Stimulated activated CD8-positive, alpha-beta memory T cell treated with anti-CD3 and anti-CD28 coated beads, Interleukin-12 subunit alpha, Interleukin-12 subunit beta, amount 100 ng/mL, for 1 hour (primary cell): ENCODE measurements around the gene PFN2.
"Not testable (repeated sequence)": the region's sequence is repeated elsewhere in the genome, so short reads cannot be mapped to it uniquely, and the experiment has no call there.

Source experiments
- DNase-seq: peaks from one replicate; pipeline ENCODE4 v3.0.0-alpha.2; 2020; ENCODE audit warnings: low read depth

Gene PFN2, protein sequence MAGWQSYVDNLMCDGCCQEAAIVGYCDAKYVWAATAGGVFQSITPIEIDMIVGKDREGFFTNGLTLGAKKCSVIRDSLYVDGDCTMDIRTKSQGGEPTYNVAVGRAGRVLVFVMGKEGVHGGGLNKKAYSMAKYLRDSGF

DNA sequence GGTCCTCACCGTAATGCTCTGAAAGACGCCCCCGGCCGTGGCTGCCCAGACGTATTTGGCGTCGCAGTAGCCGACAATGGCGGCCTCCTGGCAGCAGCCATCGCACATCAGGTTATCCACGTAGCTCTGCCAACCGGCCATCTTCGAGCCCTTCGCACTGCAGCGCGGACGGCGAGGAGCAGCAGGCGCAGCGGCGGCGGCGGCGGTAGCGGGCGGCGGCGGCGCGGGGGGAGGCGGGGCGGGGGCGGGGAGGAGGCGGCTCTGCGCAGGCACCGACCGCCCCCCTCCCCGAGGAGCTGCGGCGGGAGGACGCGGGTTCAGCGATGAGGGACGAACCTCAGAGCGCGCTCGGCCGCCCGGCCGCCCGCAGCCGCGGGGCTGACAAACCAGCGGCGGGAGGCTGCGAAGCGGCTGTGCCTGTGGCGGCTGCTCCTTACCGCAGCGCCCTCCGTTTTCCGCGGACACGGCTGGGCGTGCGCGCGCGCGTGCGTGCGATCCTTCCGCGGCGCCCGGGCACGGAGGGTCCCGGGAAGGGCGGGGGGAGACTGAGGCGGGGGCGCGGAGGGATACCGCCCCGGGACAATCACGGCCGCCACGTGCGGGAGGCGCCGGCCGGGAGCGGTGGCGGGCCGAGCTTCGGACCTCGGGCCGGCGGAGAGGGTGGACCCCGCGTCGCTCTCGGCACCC lies at the start of gene PFN2:
Gene PFN2 (minus strand): TSS at position 180 of the 687 bp plus-strand sequence. CDS start 39 bp downstream, at position 141.
- peak; percentile 27 for DNase-seq

DNA sequence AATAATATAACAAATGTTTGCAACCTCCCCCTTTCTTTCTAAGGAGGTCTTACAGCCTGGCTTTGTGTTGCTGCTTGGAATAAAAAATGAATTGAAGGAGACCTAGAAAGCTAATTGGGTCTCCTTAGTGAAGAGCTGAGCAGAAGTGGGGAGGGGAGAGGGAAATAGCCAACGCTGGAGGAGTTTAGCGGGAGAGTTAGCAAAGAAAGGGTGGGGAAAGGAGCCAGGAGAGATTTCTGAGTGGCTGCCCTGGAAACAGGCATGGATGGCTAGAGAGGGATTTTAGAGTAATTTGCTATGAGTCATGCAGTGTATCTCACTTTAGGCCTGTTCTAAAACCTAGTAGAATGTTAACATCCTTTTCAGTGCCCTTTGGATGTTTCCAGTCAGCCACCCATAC lies 45.2 kb upstream of the PFN2 start:
- DNase-seq = no peak

DNA sequence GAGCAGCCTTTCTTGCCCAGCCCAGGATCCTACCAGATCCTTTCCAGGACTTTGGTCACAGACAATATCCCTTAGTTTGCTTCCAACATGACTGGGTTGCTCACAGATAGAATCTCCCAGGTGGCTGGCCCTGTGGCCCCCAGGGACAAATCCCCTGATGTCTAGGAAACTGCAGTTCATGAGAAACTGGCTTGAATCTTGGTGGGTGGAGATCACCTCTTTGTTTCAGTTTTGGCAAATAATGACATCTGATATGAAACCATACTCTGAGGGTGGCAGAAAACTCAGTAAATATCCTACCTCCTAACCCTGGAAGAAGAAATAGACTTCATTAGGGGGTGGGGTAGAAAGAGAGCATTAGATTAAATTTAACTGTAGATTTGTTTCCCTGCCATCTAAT lies 44.1 kb upstream of the PFN2 start:
- no peak for DNase-seq

DNA sequence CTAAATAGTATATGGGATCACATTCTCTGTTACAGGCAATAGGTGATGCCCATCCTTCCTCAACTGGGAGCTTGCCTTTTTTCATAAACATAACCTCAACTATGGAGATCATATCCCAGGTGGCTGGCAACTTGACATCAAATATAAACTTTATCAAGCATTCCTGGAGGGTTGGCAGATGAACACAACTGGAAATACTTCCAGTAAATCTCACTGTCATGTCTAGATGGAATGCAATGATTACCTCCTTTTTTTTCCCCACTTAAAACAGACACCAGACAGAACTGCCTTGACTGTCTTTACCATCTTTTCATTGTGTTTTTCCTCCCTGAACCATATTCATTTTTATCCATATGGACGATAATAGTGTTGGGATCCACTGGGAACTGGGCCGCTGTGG lies 43.1 kb upstream of the PFN2 start:
- DNase-seq = no peak

DNA sequence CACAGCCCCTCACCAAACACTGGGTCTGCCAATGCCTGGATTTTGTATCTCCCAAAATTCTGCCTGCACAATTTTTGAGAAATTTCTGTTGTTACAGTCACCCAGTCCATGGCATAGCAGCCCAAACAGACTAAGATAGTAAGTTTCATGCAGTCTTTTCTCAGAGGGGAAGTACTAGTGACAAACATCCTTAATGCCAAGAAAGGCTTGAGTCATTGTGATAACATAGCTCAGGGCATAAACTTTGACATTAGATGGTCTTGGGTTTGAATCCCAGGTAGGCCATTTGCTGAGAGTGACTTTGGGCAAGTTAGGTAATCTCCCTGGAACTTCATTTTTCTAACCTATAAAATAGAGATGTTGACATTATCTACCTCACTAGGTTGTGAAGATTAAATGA lies 36.1 kb upstream of the PFN2 start:
- DNase-seq = no peak

DNA sequence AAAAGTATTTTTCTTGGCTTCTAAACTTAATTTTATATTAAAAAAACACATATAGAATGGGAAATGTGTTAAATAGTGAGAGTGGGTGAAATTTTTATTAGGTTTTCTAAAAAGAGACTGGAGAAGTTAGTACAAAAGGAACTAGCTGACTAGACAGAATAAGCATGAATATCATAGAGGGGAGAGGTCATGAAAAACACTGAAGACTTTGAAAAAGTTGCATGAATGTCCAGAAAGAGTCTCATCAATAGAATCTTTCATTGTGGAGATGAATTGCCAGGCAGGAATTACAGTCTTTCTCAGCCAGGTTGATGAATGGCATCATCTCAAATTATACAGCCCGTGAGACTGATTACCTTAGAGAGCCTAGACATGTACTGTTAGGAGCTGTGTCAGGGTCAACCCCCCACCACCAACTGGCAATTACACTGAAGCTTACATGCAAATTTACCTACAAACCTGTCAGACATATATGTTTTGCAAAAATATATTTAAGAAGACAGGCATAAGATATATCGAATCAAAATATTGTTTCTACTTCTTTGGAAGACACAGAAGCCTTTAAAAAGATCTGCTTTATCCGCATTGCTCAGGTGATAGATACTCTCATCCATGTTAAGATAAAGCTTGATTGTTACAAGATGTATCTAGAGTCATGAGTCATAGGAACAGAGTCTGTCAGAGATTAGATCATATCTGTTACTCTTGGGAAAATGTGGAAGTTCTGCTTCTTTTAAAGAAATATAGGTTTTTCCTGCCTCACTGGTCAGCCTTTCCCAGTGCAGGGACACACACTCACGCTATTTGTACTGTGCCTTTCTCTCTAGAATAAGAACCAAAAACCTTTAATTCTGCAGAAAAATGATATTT lies 34.8 kb upstream of the PFN2 start:
- DNase-seq = no peak

DNA sequence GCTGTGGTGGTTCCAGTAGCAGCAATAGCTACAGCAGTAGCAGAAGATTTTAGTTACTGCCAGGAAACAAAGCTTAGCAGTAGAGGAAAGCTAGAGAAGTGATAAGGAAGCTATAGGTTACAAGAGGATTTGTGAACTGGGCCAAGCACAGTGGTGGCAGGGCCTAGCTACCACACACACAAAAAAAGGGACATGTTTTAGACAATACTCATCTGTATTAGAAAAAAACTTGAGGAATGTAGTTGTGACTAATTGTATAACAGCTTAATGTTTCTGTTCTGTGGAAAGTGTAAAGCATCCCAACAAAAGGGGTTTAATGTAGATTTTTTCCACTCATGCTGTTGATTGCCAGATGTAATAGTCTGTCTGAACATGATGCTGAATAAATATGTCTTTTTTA lies 29.9 kb upstream of the PFN2 start:
- no peak for DNase-seq

DNA sequence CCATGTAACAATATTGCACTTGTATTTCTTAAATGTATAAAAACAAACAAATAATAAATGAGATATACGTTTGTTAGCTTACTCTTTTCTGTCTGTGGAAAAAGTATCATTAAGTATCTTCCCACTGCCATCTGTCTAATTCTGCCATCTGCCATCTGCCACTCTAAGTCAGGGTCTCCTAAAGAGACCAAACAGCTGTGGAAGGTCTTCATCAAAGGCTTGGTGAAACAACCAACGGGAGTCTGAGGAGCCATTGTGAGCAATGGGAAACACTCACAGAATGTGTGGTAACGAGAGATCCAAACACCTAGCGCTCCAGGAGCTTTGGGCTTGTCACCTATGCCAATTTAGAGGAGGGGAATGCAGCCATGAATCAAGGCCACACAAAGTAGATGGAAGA lies 28.7 kb upstream of the PFN2 start:
- DNase-seq = no peak

DNA sequence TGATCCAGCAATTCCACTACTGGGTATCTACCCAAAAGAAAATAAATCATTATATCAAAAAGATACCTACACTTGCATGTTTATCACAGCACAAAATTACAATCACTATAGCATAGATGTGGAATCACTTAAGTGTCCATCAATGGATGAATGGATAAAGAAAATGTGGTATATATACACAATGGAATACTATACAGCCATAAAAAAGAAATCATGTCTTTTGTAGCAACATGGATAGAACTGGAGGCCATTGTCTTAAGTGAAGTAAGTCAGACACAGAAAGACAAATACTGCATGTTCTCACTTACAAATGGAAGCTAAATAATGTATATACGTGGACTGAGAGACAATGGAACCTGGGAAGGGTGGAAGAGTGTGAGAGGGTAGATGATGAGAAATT lies 28.3 kb upstream of the PFN2 start:
- DNase-seq = no peak

DNA sequence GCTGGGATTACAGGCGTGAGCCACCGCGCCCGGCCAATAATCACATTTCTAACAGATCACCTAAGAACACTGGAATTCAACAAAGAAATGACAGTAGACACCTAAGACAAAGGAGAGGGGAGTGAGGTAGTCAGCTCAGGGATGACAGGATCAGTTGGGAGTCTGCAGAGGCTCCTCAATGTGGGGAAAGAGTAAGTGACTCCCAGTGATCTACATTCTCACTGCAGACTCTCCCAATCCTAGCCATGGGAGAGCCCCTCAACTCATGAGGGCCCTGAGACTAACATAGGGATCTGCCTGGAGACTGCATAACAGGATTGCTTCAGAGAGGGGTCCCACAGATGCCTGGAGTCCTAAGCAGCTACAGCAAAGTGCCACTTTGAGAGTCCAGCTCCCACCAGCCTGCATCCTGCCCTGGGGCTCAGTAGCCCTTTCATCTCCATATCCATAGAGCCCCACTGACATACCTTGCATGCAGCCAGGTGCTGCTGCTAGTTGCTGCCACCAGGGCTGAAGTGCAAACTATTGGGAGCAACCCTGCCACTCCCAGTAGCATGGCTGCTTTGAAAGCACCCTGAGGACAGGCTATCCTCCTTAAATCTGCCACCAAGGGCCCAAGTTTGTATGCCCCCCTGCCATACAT lies 21.8 kb upstream of the PFN2 start:
- no peak for DNase-seq

DNA sequence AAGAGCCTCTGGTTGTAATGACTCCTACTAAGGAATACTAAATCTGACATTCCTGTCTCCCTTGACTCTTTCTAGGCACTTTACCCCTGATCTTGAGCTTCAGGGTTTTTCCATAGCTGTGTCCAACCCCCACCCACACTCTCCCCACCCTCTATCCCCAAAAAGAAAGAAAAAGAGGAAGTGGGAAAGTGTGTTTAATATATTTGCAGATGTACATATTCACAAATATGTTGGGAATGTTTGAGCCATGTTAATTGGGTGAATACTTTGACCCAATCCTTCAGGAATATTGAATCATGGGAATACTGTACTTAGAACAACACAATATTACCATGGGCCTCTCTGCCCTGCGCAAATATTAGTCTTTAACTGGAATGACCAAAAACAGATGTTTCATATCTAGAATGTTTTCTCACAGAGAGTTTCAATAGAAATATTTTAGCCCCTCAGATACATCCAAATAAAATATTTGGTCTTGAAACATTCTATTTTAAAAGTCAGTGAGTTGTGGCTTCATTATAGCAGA lies 19.8 kb upstream of the PFN2 start:
- DNase-seq = no peak

DNA sequence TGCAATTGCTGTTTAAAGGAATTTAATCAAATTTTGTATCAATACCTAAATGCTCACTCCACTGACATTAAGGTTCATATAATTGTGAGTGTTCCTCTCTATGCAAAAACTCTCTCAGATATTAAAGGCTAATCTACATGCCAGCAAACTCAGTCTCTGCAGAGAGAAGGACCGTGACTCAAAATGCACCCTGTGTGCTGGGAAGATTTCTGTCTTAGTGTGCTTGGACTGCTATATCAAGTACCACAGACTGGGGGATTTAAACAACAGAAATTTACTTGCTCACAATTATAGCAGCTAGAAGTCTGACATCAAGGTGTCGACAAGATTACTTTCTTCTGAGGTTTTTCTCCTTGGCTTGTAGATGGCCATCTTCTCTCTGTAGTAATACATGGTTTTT lies 18.6 kb upstream of the PFN2 start:
- DNase-seq = no peak

DNA sequence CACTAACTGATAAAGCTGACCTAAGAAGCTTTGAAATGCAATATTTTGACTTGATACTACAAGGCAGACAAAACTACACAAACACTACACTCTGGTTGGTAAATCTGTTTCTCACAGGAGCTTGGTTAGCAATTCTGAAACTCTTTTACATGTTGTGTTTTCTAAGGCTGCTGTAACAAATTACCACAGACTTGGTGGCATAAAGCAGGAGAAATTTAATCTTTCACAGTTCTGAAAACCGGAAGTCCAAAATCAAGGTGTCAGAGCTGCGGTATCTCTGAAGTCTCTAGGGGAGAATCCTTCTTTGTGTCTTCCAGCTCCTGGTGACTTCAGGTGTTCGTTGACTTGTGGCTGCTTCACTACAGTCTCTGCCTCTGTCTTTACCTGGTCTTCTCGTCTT lies 12.9 kb upstream of the PFN2 start:
- DNase-seq = no peak

DNA sequence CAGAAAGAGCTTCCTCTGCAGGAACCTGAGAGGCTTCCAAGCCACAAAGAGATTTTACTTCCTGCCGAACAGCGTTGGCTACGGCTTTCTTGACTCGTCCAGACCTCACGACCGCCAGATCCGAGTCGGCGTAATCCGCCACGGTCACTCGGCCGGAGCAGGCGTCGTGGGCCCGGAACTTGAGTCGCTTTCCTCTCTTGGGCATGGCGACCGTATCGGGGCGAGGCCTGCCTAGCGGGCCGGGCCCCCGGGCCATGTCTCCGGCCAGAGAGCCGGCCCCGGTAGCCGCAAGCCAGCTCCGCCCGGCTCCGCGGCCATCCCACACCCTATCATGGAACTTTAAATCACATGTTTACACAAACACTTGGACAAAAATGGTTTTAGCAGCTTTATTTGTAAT lies 12.4 kb upstream of the PFN2 start:
- not testable (repeated sequence) for DNase-seq

DNA sequence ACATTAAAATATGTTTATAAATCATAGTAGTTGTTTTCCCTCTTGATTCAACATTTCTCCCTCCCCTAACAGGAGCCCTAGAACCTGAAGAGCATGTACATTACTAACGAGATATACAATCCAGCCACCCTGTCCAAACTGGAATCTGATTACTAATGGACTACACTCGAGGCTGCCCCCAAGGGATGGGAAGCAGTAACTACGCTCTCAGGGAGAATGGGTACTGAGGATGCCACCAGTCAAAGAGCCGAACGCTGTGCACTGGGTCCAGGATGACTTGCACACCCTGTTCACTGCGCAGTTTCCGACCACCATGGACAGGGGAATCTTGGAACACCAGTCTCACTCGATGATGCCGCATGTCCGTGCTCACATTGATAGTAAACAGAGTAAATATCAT lies 11.3 kb upstream of the PFN2 start:
- not testable (repeated sequence) for DNase-seq

DNA sequence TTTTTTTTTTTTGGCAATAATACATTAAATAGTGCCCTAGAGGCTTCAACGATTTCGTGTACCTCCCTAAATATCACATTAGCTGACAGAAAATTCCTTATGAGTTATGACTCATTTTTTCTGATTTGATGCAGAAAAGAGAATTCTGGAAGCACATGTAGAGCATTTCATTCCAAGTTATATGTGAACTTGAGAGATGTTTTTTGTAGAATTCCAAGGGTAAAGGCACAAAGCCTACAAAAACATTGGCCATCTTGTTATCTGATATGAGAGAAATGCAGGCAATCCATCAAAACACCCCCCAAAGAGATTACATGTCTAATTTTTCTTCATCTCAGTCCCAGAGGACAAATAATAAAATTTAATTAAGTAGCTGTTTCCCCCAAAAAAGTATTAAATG lies 6.7 kb upstream of the PFN2 start:
- no peak for DNase-seq

DNA sequence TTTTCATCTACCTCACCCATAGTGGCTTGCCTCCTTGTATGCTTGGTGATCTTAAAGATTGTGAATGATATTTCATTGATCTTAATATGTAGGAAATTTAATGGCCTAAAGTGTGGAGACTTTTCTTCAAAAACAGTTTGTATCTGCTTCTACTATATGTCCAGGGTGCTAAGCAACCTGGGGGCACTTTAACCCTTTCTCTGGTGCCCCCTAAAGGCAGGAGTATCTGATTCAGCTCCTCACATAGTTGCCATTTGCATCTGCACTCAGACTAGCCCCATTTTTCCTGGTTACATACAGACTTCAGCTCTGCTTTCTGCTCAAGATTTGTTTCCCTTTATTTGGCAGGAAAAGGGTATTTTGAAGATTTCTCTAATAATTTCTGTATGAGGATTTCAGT lies 5.2 kb upstream of the PFN2 start:
- DNase-seq = no peak

DNA sequence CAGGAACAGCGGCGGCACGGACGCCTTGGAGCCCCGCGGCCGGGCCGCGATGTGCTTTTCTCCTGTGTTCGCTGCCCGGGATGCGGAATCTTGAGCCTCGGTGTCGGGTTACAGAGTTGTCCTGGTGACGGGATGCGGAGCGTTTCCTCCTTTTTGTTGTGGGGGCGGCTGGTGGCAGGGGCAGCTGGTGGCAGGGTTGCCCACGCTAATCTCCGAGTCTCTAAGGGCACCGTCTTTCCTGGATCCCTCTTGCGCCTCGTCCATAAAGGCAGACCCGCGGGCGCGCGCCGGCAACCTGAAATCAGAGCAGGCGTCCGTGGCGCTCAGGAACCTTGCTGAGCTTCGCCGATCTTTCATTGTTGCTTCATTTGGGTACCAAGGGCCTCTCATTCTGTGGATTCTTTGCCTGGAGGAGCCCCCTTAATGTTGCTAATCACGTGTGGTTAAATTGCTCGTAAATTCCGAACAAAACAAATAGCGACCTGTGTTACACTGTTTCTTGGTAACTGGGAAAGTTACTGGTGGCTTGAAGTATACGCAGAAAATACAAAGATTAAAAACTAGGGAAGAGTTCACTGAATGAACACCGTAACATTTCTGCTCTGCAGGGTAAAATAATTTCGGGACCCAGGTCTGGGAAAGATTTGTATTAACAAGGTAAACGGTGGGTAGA lies 844 bp upstream of the PFN2 start:
- no peak for DNase-seq

DNA sequence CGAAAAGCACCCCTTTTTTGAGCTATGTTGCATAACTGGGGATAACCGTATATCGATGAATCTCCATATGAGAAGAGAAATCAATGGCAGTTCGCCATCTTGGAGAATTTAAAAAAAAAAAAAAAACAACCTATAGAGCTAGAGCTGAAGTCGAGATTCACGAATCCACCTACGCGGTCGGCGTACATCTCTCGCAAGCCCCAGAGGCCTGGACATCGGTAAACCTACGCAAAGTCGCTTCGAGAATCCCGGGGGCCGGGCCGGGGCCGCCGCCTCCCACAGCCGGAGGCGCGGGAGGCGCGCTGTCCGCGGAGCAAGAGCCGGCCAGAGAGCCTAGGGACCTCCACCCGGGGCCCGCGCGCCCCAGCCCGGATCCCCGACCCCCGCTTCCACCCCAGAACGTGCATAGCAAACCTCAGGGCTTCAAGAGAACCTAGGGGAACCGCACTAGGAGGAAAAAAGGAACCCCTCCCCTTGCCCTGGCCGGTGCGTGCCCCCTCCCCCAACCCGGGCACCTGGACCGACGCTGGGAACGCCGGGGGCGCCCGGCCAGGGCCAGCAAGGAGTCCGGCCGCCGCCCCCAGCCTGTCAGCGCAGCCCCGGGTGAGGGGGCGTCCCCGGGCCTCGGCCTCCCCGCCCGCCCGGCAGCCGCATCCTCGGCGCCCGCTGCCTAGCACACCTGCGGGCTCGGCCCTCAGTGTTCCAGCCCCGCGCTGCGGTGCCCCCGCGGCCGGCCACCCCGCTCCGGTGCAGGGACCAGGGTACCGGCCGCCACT lies 567 bp downstream of the PFN2 start:
- DNase-seq = peak; percentile 67

DNA sequence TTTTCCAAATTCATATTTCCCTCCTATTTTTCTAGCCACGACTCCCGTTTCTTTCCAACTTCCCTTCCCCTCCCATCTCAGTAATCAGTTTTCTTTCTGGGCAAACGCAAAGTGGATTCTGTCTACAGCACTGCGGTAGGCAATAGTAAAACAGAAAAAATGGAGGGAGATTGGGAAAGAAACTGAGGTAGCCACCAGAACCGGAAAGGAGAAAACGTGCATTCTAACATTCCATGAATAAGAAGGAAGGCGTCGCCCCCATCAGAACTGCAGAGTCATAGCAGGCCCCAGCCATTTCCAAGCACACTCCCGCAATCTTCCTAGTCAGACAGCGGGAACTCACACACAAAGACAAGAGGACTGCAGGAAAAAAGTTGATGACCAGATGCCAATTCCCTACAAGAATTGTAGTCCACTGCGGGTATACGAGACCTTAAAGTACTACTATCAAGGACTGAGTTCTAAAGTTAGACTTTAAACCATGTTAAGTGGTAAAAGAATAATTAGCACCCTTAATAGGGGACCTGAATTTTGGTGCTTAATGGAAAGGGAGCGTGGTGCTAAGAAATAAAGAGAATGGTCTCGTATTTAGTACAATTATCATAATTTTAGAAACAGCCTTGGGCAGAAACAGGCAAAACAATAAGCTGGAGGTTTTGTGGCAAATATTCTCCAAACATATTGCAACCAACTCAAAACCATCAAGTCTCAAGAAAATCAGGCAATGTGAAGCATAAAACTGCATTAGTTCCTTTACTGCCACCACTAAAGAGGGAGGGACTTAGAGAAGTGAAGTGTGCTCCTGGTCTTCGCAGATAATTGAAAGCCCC lies 1.4 kb downstream of the PFN2 start:
- no peak for DNase-seq
